Stimulated activated effector memory CD8-positive, alpha-beta T cell treated with anti-CD3 and anti-CD28 coated beads, Interleukin-12 subunit alpha, Interleukin-12 subunit beta, amount 100 ng/mL, for 72 hours (primary cell): ENCODE results near the gene BCL11B.

Experiments
- ATAC-seq: fragments of 150-1000 bp; cut with Tn5 transposase; 2 replicates; pipeline ENCODE4 v1.10.0; 2021
- DNase-seq, 2 donors: peaks; one replicate each; pipeline ENCODE4 v3.0.0; 2021 to 2022; ENCODE audit warnings: low spot score in 2 of 2
- H3K27ac Mint-ChIP-seq: one replicate; pipeline ENCODE4 v1.8.0; 2022; ENCODE audit warnings: mild to moderate bottlenecking, mixed read lengths
- H3K36me3 Mint-ChIP-seq: one replicate; pipeline ENCODE4 v1.8.0; 2022; ENCODE audit warnings: mild to moderate bottlenecking, mixed read lengths
- H3K4me1 Mint-ChIP-seq: one replicate; pipeline ENCODE4 v1.8.0; 2022; ENCODE audit warnings: mixed read lengths
- H3K4me3 Mint-ChIP-seq: one replicate; pipeline ENCODE4 v1.8.0; 2022; ENCODE audit warnings: mild to moderate bottlenecking, mixed read lengths
- H3K9me3 Mint-ChIP-seq: one replicate; pipeline ENCODE4 v1.8.0; 2022; ENCODE audit warnings: mixed read lengths

BCL11B gene

GRCh38 chr14:99158646-99159165, 113.3 kb downstream of the BCL11B start:
- ATAC-seq (no peak), DNase-seq (no peak)
- Mint-ChIP-seq H3K4me3 (no peak overlapping the region), H3K4me1 (peaks cover 28% of the 10 kb centered on the region), H3K9me3 (peaks cover 4% of the 10 kb centered on the region), H3K36me3 (peaks cover 12% of the 10 kb centered on the region), H3K27ac (no peak overlapping the region)

GRCh38 chr14:99158150-99158549, 113.8 kb downstream of the BCL11B start:
- Mint-ChIP-seq H3K9me3 (no peaks in the 10 kb centered on the region), H3K36me3 (peaks cover 12% of the 10 kb centered on the region), H3K27ac (no peak overlapping the region), H3K4me1 (peaks cover 22% of the 10 kb centered on the region), H3K4me3 (no peak overlapping the region)
- no peak for ATAC-seq
- DNase-seq: no peak

- ATAC-seq: no peak
Measured at GRCh38 chr14:99157676-99158075, 114.3 kb downstream of the BCL11B start.

GRCh38 chr14:99157246-99157645, 114.8 kb downstream of the BCL11B start:
- no peak overlapping the region for H3K27ac Mint-ChIP-seq

More at GRCh38 chr14:99157676-99158075, 114.3 kb downstream of the BCL11B start:
- Mint-ChIP-seq H3K9me3 (no peaks in the 10 kb centered on the region), H3K4me1 (peaks cover 20% of the 10 kb centered on the region), H3K36me3 (peaks cover 12% of the 10 kb centered on the region), H3K27ac (no peak overlapping the region), H3K4me3 (no peak overlapping the region)
- DNase-seq: no peak

GRCh38 chr14:99156814-99157213, 115.2 kb downstream of the BCL11B start:
- Mint-ChIP-seq H3K36me3 (peaks cover 7% of the 10 kb centered on the region), H3K4me3 (no peak overlapping the region), H3K27ac (no peak overlapping the region), H3K9me3 (no peaks in the 10 kb centered on the region), H3K4me1 (peaks cover 15% of the 10 kb centered on the region)
- no peak for DNase-seq
- no peak for ATAC-seq

More at GRCh38 chr14:99157246-99157645, 114.8 kb downstream of the BCL11B start:
- peaks cover 12% of the 10 kb centered on the region for H3K36me3 Mint-ChIP-seq
- H3K4me3 Mint-ChIP-seq: no peak overlapping the region
- H3K9me3 Mint-ChIP-seq: no peaks in the 10 kb centered on the region
- DNase-seq (no peak), ATAC-seq (no peak)
- H3K4me1 Mint-ChIP-seq: peaks cover 20% of the 10 kb centered on the region

GRCh38 chr14:99156090-99156425, 115.9 kb downstream of the BCL11B start:
- Mint-ChIP-seq H3K9me3 (no peaks in the 10 kb centered on the region), H3K4me3 (no peak overlapping the region), H3K4me1 (peaks cover 9% of the 10 kb centered on the region), H3K36me3 (no peaks in the 10 kb centered on the region), H3K27ac (no peak overlapping the region)
- DNase-seq (no peak), ATAC-seq (no peak)

- ATAC-seq: peak; percentile 90
- H3K4me1 Mint-ChIP-seq: peaks cover 9% of the 10 kb centered on the region
- no peaks in the 10 kb centered on the region for H3K36me3 Mint-ChIP-seq
- no peak for DNase-seq
- H3K9me3 Mint-ChIP-seq: no peaks in the 10 kb centered on the region
- peak overlapping the region; percentile 3 for H3K27ac Mint-ChIP-seq
- no peak overlapping the region for H3K4me3 Mint-ChIP-seq
Measured at GRCh38 chr14:99155173-99156089, 116.6 kb downstream of the BCL11B start.

- no peaks in the 10 kb centered on the region for H3K9me3 Mint-ChIP-seq
- DNase-seq: no peak
- no peaks in the 10 kb centered on the region for H3K36me3 Mint-ChIP-seq
- no peak overlapping the region for H3K4me3 Mint-ChIP-seq
- H3K27ac Mint-ChIP-seq: no peak overlapping the region
- no peak for ATAC-seq
- peaks cover 9% of the 10 kb centered on the region for H3K4me1 Mint-ChIP-seq
Measured at GRCh38 chr14:99150236-99150635, 121.8 kb downstream of the BCL11B start.

- Mint-ChIP-seq H3K9me3 (no peaks in the 10 kb centered on the region), H3K27ac (no peak overlapping the region), H3K4me1 (peaks cover 9% of the 10 kb centered on the region), H3K4me3 (no peak overlapping the region), H3K36me3 (no peaks in the 10 kb centered on the region)
- DNase-seq (no peak), ATAC-seq (no peak)
Measured at GRCh38 chr14:99148861-99149610, 123.0 kb downstream of the BCL11B start.

GRCh38 chr14:99148131-99148530, 123.9 kb downstream of the BCL11B start:
- H3K9me3 Mint-ChIP-seq: no peaks in the 10 kb centered on the region

GRCh38 chr14:99147366-99147740, 124.6 kb downstream of the BCL11B start:
- DNase-seq (no peak), ATAC-seq (no peak)
- H3K36me3 Mint-ChIP-seq: no peaks in the 10 kb centered on the region
- H3K27ac Mint-ChIP-seq: no peak overlapping the region
- H3K4me3 Mint-ChIP-seq: no peak overlapping the region
- H3K4me1 Mint-ChIP-seq: peaks cover 9% of the 10 kb centered on the region
- H3K9me3 Mint-ChIP-seq: no peaks in the 10 kb centered on the region

More at GRCh38 chr14:99148131-99148530, 123.9 kb downstream of the BCL11B start:
- Mint-ChIP-seq H3K4me3 (no peak overlapping the region), H3K36me3 (no peaks in the 10 kb centered on the region), H3K27ac (no peak overlapping the region), H3K4me1 (peaks cover 9% of the 10 kb centered on the region)
- no peak for DNase-seq
- ATAC-seq: no peak

GRCh38 chr14:99146616-99147365, 125.2 kb downstream of the BCL11B start:
- ATAC-seq: no peak
- no peaks in the 10 kb centered on the region for H3K9me3 Mint-ChIP-seq
- no peak for DNase-seq
- no peak overlapping the region for H3K27ac Mint-ChIP-seq
- no peaks in the 10 kb centered on the region for H3K36me3 Mint-ChIP-seq
- H3K4me3 Mint-ChIP-seq: no peak overlapping the region
- peaks cover 9% of the 10 kb centered on the region for H3K4me1 Mint-ChIP-seq

GRCh38 chr14:99145307-99145706, 126.7 kb downstream of the BCL11B start:
- DNase-seq (no peak), ATAC-seq (no peak)
- Mint-ChIP-seq H3K27ac (no peak overlapping the region), H3K4me3 (no peak overlapping the region), H3K36me3 (no peaks in the 10 kb centered on the region), H3K9me3 (no peaks in the 10 kb centered on the region), H3K4me1 (peaks cover 14% of the 10 kb centered on the region)

- Mint-ChIP-seq H3K36me3 (no peaks in the 10 kb centered on the region), H3K4me3 (no peak overlapping the region), H3K4me1 (peaks cover 17% of the 10 kb centered on the region), H3K27ac (peak overlapping the region; percentile 41), H3K9me3 (no peaks in the 10 kb centered on the region)
- ATAC-seq (no peak), DNase-seq (no peak)
Measured at GRCh38 chr14:99143793-99144192, 128.2 kb downstream of the BCL11B start.

GRCh38 chr14:99143126-99143525, 128.9 kb downstream of the BCL11B start:
- no peaks in the 10 kb centered on the region for H3K36me3 Mint-ChIP-seq
- H3K4me3 Mint-ChIP-seq: no peak overlapping the region
- H3K27ac Mint-ChIP-seq: no peak overlapping the region
- H3K9me3 Mint-ChIP-seq: no peaks in the 10 kb centered on the region
- DNase-seq (no peak), ATAC-seq (no peak)
- peaks cover 18% of the 10 kb centered on the region for H3K4me1 Mint-ChIP-seq
